GM18502 (cell line): Measurements from ENCODE around the gene MS4A4A.
A peak's percentile ranks its signal among the peaks of the same experiment; 100 is the strongest.

Source experiments
- ATAC-seq: cut with Tn5 transposase; IDR thresholded peaks from one replicate; pipeline ENCODE4 v1.9.1; 2021; ENCODE audit warnings: mild to moderate bottlenecking; ENCODE audit not compliant: unreplicated experiment, poor library complexity

MS4A4A gene

GRCh38 chr11:60345489-60345888, 65.0 kb downstream of the MS4A4A start:
- peak; percentile 58 for ATAC-seq

- ATAC-seq: no peak
Measured at GRCh38 chr11:60347084-60347797, 66.8 kb downstream of the MS4A4A start.

DNA sequence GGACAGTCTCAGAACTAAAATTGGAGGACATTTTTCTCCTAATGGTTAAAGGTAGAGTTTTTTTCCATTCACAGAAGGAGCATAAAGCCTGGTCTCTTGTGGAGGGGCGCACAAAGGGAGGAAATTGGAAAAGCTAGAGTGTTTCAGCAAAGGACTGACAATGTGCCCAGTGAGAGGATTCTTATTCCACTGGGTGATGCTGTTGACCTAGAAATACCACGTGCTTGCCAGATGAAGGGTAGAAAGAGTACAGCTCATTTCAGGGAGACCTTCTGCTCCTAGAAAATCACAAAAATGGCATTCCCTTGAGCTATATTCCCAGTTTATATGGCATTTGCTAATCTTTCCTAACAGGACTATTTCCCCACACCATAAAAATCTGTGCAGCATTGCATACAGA, 67.7 kb downstream of the MS4A4A start:
- ATAC-seq: no peak

- ATAC-seq: no peak
Measured at GRCh38 chr11:60349990-60350389, 69.5 kb downstream of the MS4A4A start.

DNA sequence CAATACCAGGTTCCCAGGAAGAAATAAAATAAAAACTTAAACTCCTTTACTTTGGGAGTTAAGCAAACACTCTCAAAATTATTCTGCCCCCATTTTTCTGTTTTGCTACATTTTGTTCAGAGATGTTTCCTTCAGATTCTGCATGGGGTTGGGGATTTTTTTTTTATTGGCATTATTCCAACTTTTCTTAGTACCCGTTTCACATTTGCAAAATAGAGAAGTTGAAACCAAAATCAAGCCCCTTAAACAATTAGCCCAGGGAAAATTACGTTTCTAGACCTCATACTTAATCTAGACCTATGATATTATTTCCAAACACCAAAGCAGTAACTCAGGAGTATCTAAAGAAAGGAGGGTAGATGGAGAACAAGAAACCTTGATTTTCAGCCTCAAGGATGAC, 77.3 kb downstream of the MS4A4A start:
- ATAC-seq: no peak
